K562 (cell line): ENCODE results near the gene DAPK2. TPM values are rescaled to one million over a fixed set of nuclear protein-coding genes. Genes with fewer than 3 reads are reported as not detected.
A peak's percentile ranks its signal among the peaks of the same experiment; 100 is the strongest.

Experiments used
- ATAC-seq: fragments of 200-7000 bp; cut with Tn5 transposase; 3 replicates; pipeline ENCODE4 v1.9.1; 2020; ENCODE audit warnings: moderate library complexity
- BruUV-seq: library from RNA; stranded (reverse); fragments of 400-500 nt; replicated peaks from 2 replicates; lab custom pipeline; 2021; lab: Mats Ljungman, UMichigan
- CTCF ChIA-PET: fragments of 300-600 bp; formaldehyde crosslinking; extraction: SDS; loops from one replicate; lab custom pipeline; 2021; ENCODE audit warnings: low intra/inter-chr PET ratio; lab: Yijun Ruan, JAX
- POLR2A ChIA-PET: fragments of 300-600, 350-650 bp; sonication (Branson Sonifier 250); formaldehyde crosslinking; extraction: SDS; loops from one replicate; lab custom pipeline; 2021; ENCODE audit warnings: antibody characterized with exemption, inconsistent platforms; lab: Yijun Ruan, JAX
- DNase-seq, 4 experiments: peaks; one replicate each; pipeline versions ENCODE4 v3.0.0 to v3.0.0-alpha.2; 2011 to 2018; ENCODE audit warnings: low spot score in 3 of 4, mixed read lengths in 3 of 4; ENCODE audit errors: extremely low read depth in 1 of 4
- FAIRE-seq: peaks from 2 replicates; lab custom pipeline; 2011; peaks lifted over from hg19 to GRCh38; lab: Jason Lieb, UNC
- H2AFZ ChIP-seq: 2 replicates; pipeline ENCODE4 v1.6.0; 2011; ENCODE audit warnings: low read depth, low read length, control low read depth, inconsistent platforms
- H3K27ac ChIP-seq: fragments of 200-600 bp; 3 replicates; pipeline ENCODE4 v1.8.0; 2011; ENCODE audit warnings: low read depth, mild to moderate bottlenecking, control low read depth, inconsistent platforms, low read length, moderate library complexity, mixed read lengths; ENCODE audit errors: extremely low read depth
- H3K27me3 ChIP-seq, 2 experiments: fragments of 300-600 bp in 1 of 2; 2 replicates in 1 of 2; 3 replicates in 1 of 2; pipeline versions ENCODE4 v1.6.0 to v1.8.0; 2011; ENCODE audit warnings: inconsistent platforms in 2 of 2, low read length in 2 of 2, mild to moderate bottlenecking in 1 of 2, mixed read lengths in 1 of 2, moderate library complexity in 1 of 2; ENCODE audit not compliant: control insufficient read depth in 2 of 2, insufficient read depth in 2 of 2
- H3K36me3 ChIP-seq: fragments of 300-600 bp; 3 replicates; pipeline ENCODE4 v1.8.0; 2011; ENCODE audit warnings: mild to moderate bottlenecking, low read length, inconsistent platforms; ENCODE audit not compliant: control insufficient read depth, insufficient read depth
- H3K4me1 ChIP-seq, 2 experiments: fragments of 200-600 bp in 1 of 2; replicated peaks in 1 of 2; 2 replicates in 1 of 2; 3 replicates in 1 of 2; pipeline versions ENCODE4 v1.5.1 to v1.8.0; 2011; ENCODE audit warnings: inconsistent platforms in 2 of 2, low read length in 2 of 2, mild to moderate bottlenecking in 1 of 2, mixed read lengths in 1 of 2, moderate library complexity in 1 of 2; ENCODE audit not compliant: control insufficient read depth in 2 of 2, insufficient read depth in 2 of 2
- H3K4me2 ChIP-seq: 2 replicates; pipeline ENCODE4 v1.6.1; 2011; ENCODE audit warnings: low read length, control low read depth, inconsistent platforms, mixed read lengths; ENCODE audit not compliant: insufficient read depth
- H3K4me3 ChIP-seq: fragments of 200-600 bp; sonication (generic), shearing (Covaris generic); 2 replicates; pipeline ENCODE4 v1.5.1; 2016; ENCODE audit warnings: control low read depth, inconsistent platforms
- H3K79me2 ChIP-seq: fragments of 200-600 bp; 3 replicates; pipeline ENCODE4 v1.8.0; 2011; ENCODE audit warnings: low read length, inconsistent platforms; ENCODE audit not compliant: control insufficient read depth, insufficient read depth
- H3K9ac ChIP-seq, 2 experiments: 2 replicates each; pipeline versions ENCODE4 v1.6.0 to v1.6.1; 2011; ENCODE audit warnings: low read depth in 2 of 2, low read length in 2 of 2, control low read depth in 1 of 2, inconsistent platforms in 1 of 2, mild to moderate bottlenecking in 1 of 2, mixed read lengths in 1 of 2; ENCODE audit not compliant: insufficient read depth in 1 of 2
- H3K9me1 ChIP-seq: one replicate; pipeline ENCODE4 v1.6.0; 2011; ENCODE audit warnings: inconsistent platforms, mild to moderate bottlenecking, low read length, moderate library complexity; ENCODE audit not compliant: control insufficient read depth, insufficient read depth
- H3K9me3 ChIP-seq: replicated peaks from 2 replicates; pipeline ENCODE4 v1.5.1; 2011; ENCODE audit warnings: low read depth, low read length, inconsistent platforms; ENCODE audit not compliant: control insufficient read depth, insufficient read depth
- H4K20me1 ChIP-seq: replicated peaks from 2 replicates; pipeline ENCODE4 v1.6.1; 2011; ENCODE audit warnings: low read length, inconsistent platforms, mixed read lengths; ENCODE audit not compliant: control insufficient read depth, insufficient read depth
- HDAC1 ChIP-seq, 2 experiments: fragments of 450-650 bp; IDR thresholded peaks; 2 replicates each; pipeline ENCODE4 v1.6.1; 2016 to 2017; ENCODE audit warnings: inconsistent platforms in 1 of 2, mild to moderate bottlenecking in 1 of 2, moderate library complexity in 1 of 2
- MAFK ChIP-seq: IDR thresholded peaks from 2 replicates; pipeline ENCODE4 v1.6.1; 2011; ENCODE audit warnings: low read length, improper control_type of control experiment
- WGBS: fragments of 100-300 bp; shearing (Covaris generic); methylation state at CpG from one replicate; pipeline ENCODE4 v1.1.6; 2016; ENCODE audit warnings: low coverage, mixed read lengths; ENCODE audit not compliant: insufficient coverage; ENCODE audit errors: missing lambda C conversion rate; 5-methylcytosine and 5-hydroxymethylcytosine counted together
- in situ Hi-C: fragments of 300-500 bp; cut with MboI; formaldehyde crosslinking; loops from 4 replicates; pipeline ENCODE4 v1.15.0; 2018; ENCODE audit warnings: inconsistent platforms, mixed read lengths
- intact Hi-C: fragments of 100-400 bp; cut with micrococcal nuclease; formaldehyde crosslinking; loops from 2 replicates; pipeline ENCODE4 v1.14.2; 2022
- polyA plus RNA-seq, 8 experiments: library from polyadenylated mRNA; depleted of rRNA in 4 of 8; stranded (reverse) in 5 of 8; unstranded in 3 of 8; fragments of >200 nt; fragmentation: Nextera tagmentation in 2 of 8; fragmentation: Illumina TruSeq in 1 of 8; extraction: Ambion mirVana in 2 of 8; extraction: Trizol in 1 of 8; gene quantifications; 2 replicates each; pipeline versions ENCODE4 v1.2.1 to v1.2.3, GENCODE V29; 2011 to 2014; ENCODE audit warnings: inconsistent platforms in 1 of 8, missing spikeins in 1 of 8
- total RNA-seq, 7 experiments: library from RNA; depleted of rRNA in 6 of 7; stranded (reverse); fragments of >200 nt in 6 of 7; fragmentation: Illumina TruSeq in 2 of 7; extraction: Trizol in 2 of 7; gene quantifications; 2 replicates each; pipeline versions ENCODE4 v1.2.1 to v1.2.3, GENCODE V29; 2011 to 2021; ENCODE audit warnings: low replicate concordance in 1 of 7
- TF ChIP-seq, protein P1 (sequence below), 2 experiments: fragments of 450-650 bp in 1 of 2; sonication (generic) in 1 of 2; formaldehyde crosslinking in 1 of 2; IDR thresholded peaks in 1 of 2; conservative IDR thresholded peaks in 1 of 2; 2 replicates each; pipeline versions ENCODE4 v1.6.1 to v1.8.1; 2016 to 2023; ENCODE audit warnings: mild to moderate bottlenecking in 2 of 2, moderate library complexity in 2 of 2, inconsistent platforms in 1 of 2, missing genetic modification reagents in 1 of 2

The DAPK2 gene
- total and polyA plus RNA-seq, 9 of the 15 experiments (the other 6 are each of a cell fraction or from before 2014, with no cell fraction given): 0.14 to 5.2 (median 2.2) TPM

GRCh38 chr15:63997715-63998442, 48.4 kb downstream of the DAPK2 start:
- ChIA-PET CTCF (no interaction called here), POLR2A (interaction anchor here (1.0 kb wide), 1 partner anchor 12 kb away, joined by 3 read pairs; no protein-coding TSS in a partner anchor)
- no peak overlapping the region for H3K4me2 ChIP-seq
- no peaks in the 10 kb centered on the region for H3K27me3 ChIP-seq
- H3K27ac ChIP-seq: no peak overlapping the region
- no peak overlapping the region for H3K4me3 ChIP-seq
- WGBS: 34% methylated on average over 4 of the region's 4 CpGs
- no peak overlapping the region for H2AFZ ChIP-seq
- H4K20me1 ChIP-seq: no peaks in the 10 kb centered on the region
- peak overlapping the region in 1 of 2 experiments; percentile 49; a peak in 1 of 4 replicates for H3K9ac ChIP-seq
- no peaks in the 10 kb centered on the region for H3K9me1 ChIP-seq
- H3K9me3 ChIP-seq: no peaks in the 10 kb centered on the region
- in situ Hi-C loops: no loop called here
- DNase-seq (no peak), FAIRE-seq (no peak), ATAC-seq (no peak)
- H3K4me1 ChIP-seq: peaks cover 2 to 3% of the 10 kb centered on the region in 2 experiments; a peak in 3 of 5 replicates
- intact Hi-C loops: loop anchor here (10.0 kb wide), 1 partner anchor 63 kb away; no protein-coding TSS in a partner anchor
- H3K36me3 ChIP-seq: no peaks in the 10 kb centered on the region
- no peak for TF ChIP-seq HDAC1 (IDR thresholded peaks at IDR 0.05)
- TF ChIP-seq MAFK: no peak
- TF ChIP-seq, protein P1, sequence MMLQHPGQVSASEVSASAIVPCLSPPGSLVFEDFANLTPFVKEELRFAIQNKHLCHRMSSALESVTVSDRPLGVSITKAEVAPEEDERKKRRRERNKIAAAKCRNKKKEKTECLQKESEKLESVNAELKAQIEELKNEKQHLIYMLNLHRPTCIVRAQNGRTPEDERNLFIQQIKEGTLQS (IDR thresholded peaks at IDR 0.05): peak; percentile 37; the same call in 1 of the 2 replicates
- TF ChIP-seq, protein P1 (CRISPR knock-in tag; conservative IDR thresholded peaks at IDR 0.05): no peak
- no TSS peak for BruUV-seq
- no peaks in the 10 kb centered on the region for H3K79me2 ChIP-seq
